Activated naive CD4-positive, alpha-beta T cell treated with Interleukin-2 at 50 U/mL for 16 hours (primary cell): ENCODE results near the gene CSNK1G3.

Experiments used
- DNase-seq: peaks from one replicate; pipeline ENCODE4 v3.0.0-alpha.2; 2020

Gene CSNK1G3

DNA sequence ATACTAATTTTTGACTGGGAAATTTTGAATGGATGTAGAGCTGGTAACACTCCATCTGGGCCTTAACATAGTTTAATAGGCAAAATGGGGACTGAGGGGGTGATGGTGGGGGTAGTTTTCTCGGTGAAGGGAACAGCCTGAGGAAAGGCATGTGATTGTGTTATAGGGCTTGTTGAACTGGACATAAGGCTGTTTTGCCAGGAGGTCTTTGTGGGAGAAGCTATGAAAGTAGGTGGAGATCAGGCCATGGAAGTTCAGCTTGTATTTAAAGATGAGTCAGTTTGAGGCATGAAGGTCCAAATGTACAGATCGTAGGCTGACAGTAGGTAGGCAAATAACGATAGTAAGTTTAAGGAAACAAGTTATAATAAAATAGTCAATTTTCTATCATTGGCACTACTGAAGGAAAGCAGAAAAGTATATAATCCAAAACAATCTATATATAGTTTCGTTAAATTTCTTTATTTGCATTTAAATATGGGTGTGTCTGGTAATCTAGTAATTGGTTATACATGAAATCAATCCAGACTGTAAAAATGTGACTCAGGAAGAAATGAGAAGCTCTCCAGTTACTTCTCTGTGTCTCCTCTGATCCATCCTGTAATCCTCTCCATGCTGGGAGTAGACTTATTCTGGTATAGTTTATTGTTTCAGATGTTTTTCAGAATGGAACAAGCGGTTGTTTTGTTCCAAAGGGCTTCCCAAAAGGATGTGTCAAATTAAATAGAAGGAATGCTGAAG lies 2.8 kb downstream of the CSNK1G3 start:
- DNase-seq: no peak

GRCh38 chr5:123515904-123516303 lies 3.9 kb downstream of the CSNK1G3 start:
- DNase-seq: no peak

DNA sequence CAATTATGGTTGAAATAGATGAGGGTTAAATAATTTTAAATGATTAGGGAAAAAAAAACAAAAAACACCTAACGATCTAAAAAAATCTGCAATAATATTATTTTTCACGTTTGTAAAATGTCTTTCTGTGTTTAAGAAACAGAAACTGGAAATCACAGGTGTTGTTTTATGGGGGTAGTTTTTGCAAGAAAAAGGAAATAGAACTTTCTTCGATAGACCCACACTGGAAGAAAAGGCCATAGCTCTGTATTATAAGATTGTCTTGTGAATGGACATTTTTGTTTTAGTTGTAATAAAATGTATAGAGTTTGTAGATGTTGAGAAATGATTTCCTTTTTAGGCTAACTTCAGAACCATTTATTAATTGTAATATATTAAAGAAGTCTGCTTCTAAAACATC lies 5.5 kb downstream of the CSNK1G3 start:
- no peak for DNase-seq

DNA sequence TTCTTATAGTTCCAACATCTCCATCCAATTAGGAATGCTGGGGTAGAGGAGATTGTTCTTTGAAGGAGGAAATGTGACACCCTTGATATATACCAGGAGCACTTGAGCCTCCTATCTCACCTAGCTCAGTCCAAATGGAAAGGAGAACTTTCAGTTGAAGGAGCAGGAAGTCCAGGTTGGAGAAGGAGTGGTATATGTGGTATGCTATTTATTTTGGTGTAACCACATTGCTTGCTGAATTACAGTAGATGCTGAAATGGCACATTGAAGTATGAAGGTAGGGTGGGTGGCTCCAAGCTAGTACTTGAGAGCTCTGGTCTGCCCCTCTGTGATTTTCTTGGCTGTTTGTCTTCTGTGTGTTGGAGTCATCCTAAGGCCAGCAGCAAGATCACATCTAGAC lies 6.1 kb downstream of the CSNK1G3 start:
- DNase-seq: no peak

GRCh38 chr5:123520677-123521247 lies 8.8 kb downstream of the CSNK1G3 start:
- DNase-seq: no peak

DNA sequence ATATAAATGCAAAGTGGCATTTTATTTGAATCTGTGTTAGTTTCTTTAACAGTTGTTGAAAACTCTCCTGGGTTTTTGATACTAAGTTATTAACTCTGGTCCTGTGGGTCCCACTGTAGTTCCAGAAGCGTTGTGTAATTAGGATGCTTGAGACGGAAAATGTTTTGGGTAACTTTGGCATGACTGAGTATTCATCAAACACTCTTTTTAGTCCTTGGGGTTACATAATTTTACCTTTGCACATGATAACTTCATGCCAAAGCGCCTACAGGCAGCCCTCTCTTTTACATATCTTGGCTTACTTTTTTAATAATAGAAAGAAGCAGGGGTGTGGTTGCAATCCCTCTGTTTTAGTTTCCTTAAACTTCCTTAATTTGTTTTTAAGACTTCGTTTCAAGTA lies 12.2 kb downstream of the CSNK1G3 start:
- no peak for DNase-seq

DNA sequence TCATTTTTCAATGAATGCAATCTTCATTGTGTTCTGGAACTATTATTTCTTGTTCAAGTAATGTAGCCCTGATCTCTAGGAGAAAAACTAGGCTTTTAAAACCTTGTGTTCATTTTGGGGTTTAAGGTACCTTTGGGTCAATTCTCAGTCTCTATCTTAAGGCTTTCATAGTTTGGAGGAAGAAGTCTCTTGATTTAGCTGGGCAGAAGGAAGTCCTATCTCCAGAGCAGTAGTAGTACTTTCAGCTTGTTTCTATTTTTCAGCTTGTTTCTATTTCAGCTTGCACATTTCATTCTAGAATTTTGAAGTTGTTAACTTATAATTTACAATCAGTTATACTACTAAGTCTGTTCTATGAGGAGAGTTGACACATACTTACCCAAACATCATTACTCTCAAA lies 15.2 kb downstream of the CSNK1G3 start:
- DNase-seq: no peak

GRCh38 chr5:123528065-123528464 lies 16.1 kb downstream of the CSNK1G3 start:
- DNase-seq: no peak

DNA sequence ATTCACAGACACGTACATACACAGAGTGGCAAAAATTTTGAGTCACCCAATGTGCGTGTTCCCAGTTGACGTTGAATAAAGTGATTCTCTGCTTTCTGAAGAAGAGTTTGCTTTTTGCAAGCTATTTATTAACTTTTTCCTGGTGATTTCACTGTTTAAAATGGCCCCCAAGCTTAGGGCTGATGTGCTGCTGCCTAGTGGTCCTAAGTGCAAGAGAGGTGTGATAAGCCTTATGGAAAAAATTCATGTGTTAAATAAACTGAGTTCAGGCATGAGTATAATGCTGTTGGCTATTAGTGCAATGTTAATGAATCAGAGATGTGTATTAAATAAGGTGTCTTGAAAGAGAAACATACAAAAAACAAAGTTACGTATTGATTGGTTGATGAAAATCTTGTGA lies 16.9 kb downstream of the CSNK1G3 start:
- DNase-seq: no peak

- no peak for DNase-seq
Observed at GRCh38 chr5:123530728-123531127, 18.8 kb downstream of the CSNK1G3 start.

GRCh38 chr5:123535648-123536047 lies 23.7 kb downstream of the CSNK1G3 start:
- DNase-seq: no peak

GRCh38 chr5:123537256-123537655 lies 25.3 kb downstream of the CSNK1G3 start:
- DNase-seq: no peak

DNA sequence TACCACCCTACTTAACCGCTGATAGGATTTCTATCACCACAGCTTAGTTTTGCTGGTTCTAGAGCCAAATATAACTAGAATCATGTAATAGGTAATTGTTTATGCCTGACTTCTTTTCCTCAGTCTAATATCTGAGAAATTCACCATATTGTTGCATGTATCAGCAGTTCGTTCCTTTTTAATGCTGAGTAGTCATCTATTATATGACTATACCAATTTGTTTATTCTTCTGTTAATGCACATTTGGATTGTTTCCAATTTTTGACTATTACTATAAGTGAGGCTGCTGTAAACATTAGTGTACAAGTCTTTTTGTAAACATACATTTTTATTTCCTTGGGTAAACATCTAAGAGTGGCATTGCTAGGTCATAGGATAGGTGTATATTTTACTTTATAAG lies 25.9 kb downstream of the CSNK1G3 start:
- DNase-seq: no peak

GRCh38 chr5:123538670-123539459 lies 26.9 kb downstream of the CSNK1G3 start:
- DNase-seq: no peak

DNA sequence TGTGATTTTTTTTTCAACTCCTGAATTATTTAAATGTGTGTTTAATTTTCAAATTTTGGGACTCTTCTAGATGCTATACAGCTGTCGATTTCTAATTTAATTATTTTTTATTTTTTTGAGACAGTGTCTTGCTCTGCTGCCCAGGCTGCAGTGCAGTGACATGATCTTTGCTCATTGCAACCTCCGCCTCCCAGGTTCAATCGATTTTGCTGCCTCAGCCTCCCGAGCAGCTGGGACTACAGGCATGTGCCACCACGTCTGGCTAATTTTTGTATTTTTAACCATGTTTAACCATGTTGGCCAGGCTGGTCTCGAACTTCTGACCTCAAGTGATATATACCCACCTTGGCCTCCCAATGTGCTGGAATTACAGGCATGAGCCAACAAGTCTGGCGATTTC lies 28.6 kb downstream of the CSNK1G3 start:
- DNase-seq: no peak

- DNase-seq: no peak
Observed at GRCh38 chr5:123543438-123543837, 31.5 kb downstream of the CSNK1G3 start.

- peak; percentile 9 for DNase-seq
Observed at GRCh38 chr5:123545506-123545905, 33.5 kb downstream of the CSNK1G3 start.

- no peak for DNase-seq
Observed at GRCh38 chr5:123546657-123547056, 34.7 kb downstream of the CSNK1G3 start.

GRCh38 chr5:123549256-123549904 lies 37.4 kb downstream of the CSNK1G3 start:
- peak; percentile 55 for DNase-seq

- no peak for DNase-seq
Observed at GRCh38 chr5:123554601-123555000, 42.6 kb downstream of the CSNK1G3 start.

DNA sequence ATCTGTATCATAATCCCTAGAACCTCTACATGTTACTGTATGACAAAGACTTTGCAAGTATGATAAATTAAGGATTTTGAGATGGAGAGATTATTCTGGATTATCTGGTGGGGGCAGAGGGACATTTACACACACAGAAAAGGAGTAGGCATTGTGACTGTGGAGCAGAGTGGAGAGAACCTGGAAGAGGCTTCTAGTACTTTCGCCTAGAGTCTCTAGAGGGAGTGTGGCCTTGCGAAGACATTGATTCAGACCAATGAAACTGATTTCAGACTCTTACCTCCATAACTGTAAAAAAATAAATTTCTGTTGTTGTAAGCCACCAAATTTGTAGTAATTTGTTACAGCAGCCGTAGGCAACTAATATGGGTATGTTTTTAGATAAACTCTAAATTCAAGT lies 45.9 kb downstream of the CSNK1G3 start:
- DNase-seq: no peak

DNA sequence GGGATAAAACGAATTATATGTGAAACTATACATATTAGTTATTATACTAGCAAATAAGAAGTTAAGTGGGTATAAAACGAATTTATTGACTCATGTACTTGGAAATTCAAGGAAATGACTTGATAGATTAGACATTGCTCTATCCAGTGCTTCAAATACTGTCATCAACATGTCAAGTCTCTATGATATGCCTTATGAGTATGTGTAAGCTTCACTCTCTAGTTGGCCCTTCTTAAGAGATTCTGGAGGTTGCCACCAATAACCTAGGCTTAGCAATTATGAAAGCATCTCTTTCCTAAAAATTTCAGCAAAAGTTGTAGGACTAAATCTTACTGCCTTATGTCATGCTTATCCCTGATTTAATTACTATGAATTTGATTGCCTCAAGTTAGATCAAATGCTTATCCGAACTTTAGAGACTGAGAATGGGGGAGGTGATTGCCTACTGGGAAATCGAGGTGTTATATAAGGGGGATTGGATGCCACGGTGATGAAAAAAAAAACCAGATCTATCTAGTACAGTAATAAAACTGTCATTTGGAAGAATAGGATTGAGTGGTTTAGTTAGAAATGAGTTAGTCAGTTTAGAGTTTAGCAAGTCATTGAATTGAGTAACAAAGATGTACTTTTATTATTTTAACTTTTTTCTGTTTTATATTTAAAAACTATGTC lies 46.9 kb downstream of the CSNK1G3 start:
- no peak for DNase-seq

DNA sequence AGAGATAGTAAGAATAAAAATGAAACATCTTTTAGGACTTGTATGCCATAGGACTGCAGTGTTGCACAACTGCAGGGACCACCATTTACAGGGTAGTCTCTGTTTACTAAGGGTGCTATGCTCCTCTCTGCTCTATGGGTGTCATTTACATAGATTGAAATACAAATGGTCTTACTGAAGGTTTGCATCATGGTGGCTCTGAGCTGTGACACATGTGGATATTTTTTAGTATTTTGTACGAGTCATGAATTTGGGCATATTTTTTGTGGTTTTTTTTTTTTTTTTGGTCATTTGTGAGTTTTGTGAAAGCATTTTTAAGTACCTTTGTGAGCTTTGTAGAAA lies 47.4 kb downstream of the CSNK1G3 start:
- no peak for DNase-seq
